Suprapubic skin (tissue), 4 donors: ENCODE measurements around the gene DVL1. TPM values are rescaled to one million over a fixed set of nuclear protein-coding genes. Genes with fewer than 3 reads are reported as not detected.

Source experiments
- DNase-seq, 2 donors: peaks; one replicate each; pipeline ENCODE4 v3.0.0-alpha.2; 2019; ENCODE audit warnings: low spot score in 2 of 2
- H3K27ac ChIP-seq: fragments of 200-600 bp; sonication (generic); one replicate; pipeline ENCODE4 v1.5.1; 2019
- H3K27me3 ChIP-seq: fragments of 200-600 bp; sonication (generic); one replicate; pipeline ENCODE4 v1.5.1; 2019
- H3K36me3 ChIP-seq: fragments of 200-600 bp; sonication (generic); one replicate; pipeline ENCODE4 v1.5.1; 2019
- H3K4me1 ChIP-seq: fragments of 200-600 bp; sonication (generic); one replicate; pipeline ENCODE4 v1.5.1; 2019
- H3K4me3 ChIP-seq: fragments of 200-600 bp; sonication (generic); one replicate; pipeline ENCODE4 v1.5.1; 2019; ENCODE audit warnings: mild to moderate bottlenecking
- H3K9me3 ChIP-seq: fragments of 200-600 bp; sonication (generic); one replicate; pipeline ENCODE4 v1.5.1; 2019
- CTCF ChIP-seq, 2 donors: fragments of 200-600 bp in 1 of 2; fragments of 450-650 bp in 1 of 2; sonication (generic) in 1 of 2; IDR thresholded peaks; one replicate each; pipeline ENCODE4 v1.5.1; 2016 to 2019; ENCODE audit warnings: antibody characterized with exemption in 2 of 2, mild to moderate bottlenecking in 1 of 2, moderate library complexity in 1 of 2
- EP300 ChIP-seq: sonication (generic); formaldehyde crosslinking; IDR thresholded peaks from one replicate; pipeline ENCODE4 v1.6.1; 2017; ENCODE audit warnings: antibody characterized with exemption
- POLR2A ChIP-seq, 2 donors: fragments of 450-650 bp; IDR thresholded peaks; one replicate each; pipeline ENCODE4 v1.6.1; 2017; ENCODE audit warnings: antibody characterized with exemption in 2 of 2, mild to moderate bottlenecking in 2 of 2, moderate library complexity in 2 of 2
- POLR2AphosphoS5 ChIP-seq, 3 donors: sonication (generic); formaldehyde crosslinking; IDR thresholded peaks; one replicate each; pipeline ENCODE4 v1.6.1; 2017; ENCODE audit warnings: antibody characterized with exemption in 3 of 3
- WGBS: methylation state at CpG from one replicate; pipeline ENCODE4 v1.1.5; 2018; 5-methylcytosine and 5-hydroxymethylcytosine counted together
- total RNA-seq, 4 donors: library from RNA; depleted of rRNA; stranded (reverse); fragments of >200 nt; gene quantifications; one replicate each; pipeline ENCODE4 v1.1.0, GENCODE V29; 2016

The DVL1 gene
- total RNA-seq, 4 donors from 2014 or later: 99.4 to 151 (median 106) TPM

- TF ChIP-seq CTCF (IDR thresholded peaks at IDR 0.05): no peak
- TF ChIP-seq POLR2A (IDR thresholded peaks at IDR 0.05): no peak
- no peak for TF ChIP-seq EP300
- no peak for TF ChIP-seq POLR2AphosphoS5 (IDR thresholded peaks at IDR 0.05)
- Histone ChIP-seq H3K27me3 (no peaks in the 10 kb centered on the region), H3K9me3 (no peaks in the 10 kb centered on the region), H3K27ac (no peak overlapping the region), H3K36me3 (peaks cover 21% of the 10 kb centered on the region), H3K4me1 (peaks cover 54% of the 10 kb centered on the region), H3K4me3 (no peak overlapping the region)
- WGBS: 75% methylated on average over 5 of the region's 15 CpGs
- no peak for DNase-seq
Observed at GRCh38 chr1:1330366-1331067, 18.7 kb downstream of the DVL1 start.

- DNase-seq: no peak
- Histone ChIP-seq H3K36me3 (peaks cover 18% of the 10 kb centered on the region), H3K4me3 (no peak overlapping the region), H3K4me1 (peaks cover 60% of the 10 kb centered on the region), H3K9me3 (no peaks in the 10 kb centered on the region), H3K27ac (no peak overlapping the region), H3K27me3 (no peaks in the 10 kb centered on the region)
- TF ChIP-seq POLR2AphosphoS5 (IDR thresholded peaks at IDR 0.05) (no peak), POLR2A (IDR thresholded peaks at IDR 0.05) (no peak), EP300 (no peak), CTCF (IDR thresholded peaks at IDR 0.05) (no peak)
- WGBS: 88% methylated on average over 41 of the region's 58 CpGs
Observed at GRCh38 chr1:1329304-1330210, 19.7 kb downstream of the DVL1 start.

- Histone ChIP-seq H3K27ac (no peak overlapping the region), H3K36me3 (peaks cover 18% of the 10 kb centered on the region), H3K4me3 (no peak overlapping the region), H3K27me3 (no peaks in the 10 kb centered on the region), H3K4me1 (peaks cover 58% of the 10 kb centered on the region), H3K9me3 (no peaks in the 10 kb centered on the region)
- no peak for TF ChIP-seq EP300
- TF ChIP-seq CTCF (IDR thresholded peaks at IDR 0.05): no peak
- TF ChIP-seq POLR2AphosphoS5 (IDR thresholded peaks at IDR 0.05): no peak
- 82% methylated on average over 11 of the region's 15 CpGs for WGBS
- DNase-seq: no peak
Observed at GRCh38 chr1:1328254-1328653, 21.0 kb downstream of the DVL1 start.

DNA sequence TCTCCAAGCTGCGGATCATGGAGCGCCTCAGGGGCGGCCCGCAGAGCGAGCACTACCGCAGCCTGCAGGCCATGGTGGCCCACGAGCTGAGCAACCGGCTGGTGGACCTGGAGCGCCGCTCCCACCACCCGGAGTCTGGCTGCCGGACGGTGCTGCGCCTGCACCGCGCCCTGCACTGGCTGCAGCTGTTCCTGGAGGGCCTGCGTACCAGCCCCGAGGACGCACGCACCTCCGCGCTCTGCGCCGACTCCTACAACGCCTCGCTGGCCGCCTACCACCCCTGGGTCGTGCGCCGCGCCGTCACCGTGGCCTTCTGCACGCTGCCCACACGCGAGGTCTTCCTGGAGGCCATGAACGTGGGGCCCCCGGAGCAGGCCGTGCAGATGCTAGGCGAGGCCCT, 21.9 kb downstream of the DVL1 start:
- no peak overlapping the region for H3K27ac ChIP-seq
- H3K4me3 ChIP-seq: no peak overlapping the region
- H3K27me3 ChIP-seq: no peaks in the 10 kb centered on the region
- H3K4me1 ChIP-seq: peaks cover 58% of the 10 kb centered on the region
- no peak for TF ChIP-seq EP300
- no peaks in the 10 kb centered on the region for H3K9me3 ChIP-seq
- no peak for DNase-seq
- H3K36me3 ChIP-seq: peaks cover 18% of the 10 kb centered on the region
- WGBS: 92% methylated on average over 27 of the region's 40 CpGs

- TF ChIP-seq CTCF (IDR thresholded peaks at IDR 0.05) (no peak), POLR2A (IDR thresholded peaks at IDR 0.05) (no peak), POLR2AphosphoS5 (IDR thresholded peaks at IDR 0.05) (no peak), EP300 (no peak)
- peaks cover 56% of the 10 kb centered on the region for H3K4me1 ChIP-seq
- H3K9me3 ChIP-seq: no peaks in the 10 kb centered on the region
- no peak for DNase-seq
- 63% methylated on average over 8 of the region's 8 CpGs for WGBS
- no peaks in the 10 kb centered on the region for H3K27me3 ChIP-seq
- H3K36me3 ChIP-seq: peaks cover 21% of the 10 kb centered on the region
- H3K27ac ChIP-seq: peak overlapping the region; percentile 89
- peak overlapping the region; percentile 90 for H3K4me3 ChIP-seq
Observed at GRCh38 chr1:1326075-1326605, 23.1 kb downstream of the DVL1 start.
